Panc1 (cell line): Measurements from ENCODE around the gene RSPH1. TPM values are rescaled to one million over a fixed set of nuclear protein-coding genes. Genes with fewer than 3 reads are reported as not detected.

ENCODE experiments used
- ATAC-seq: fragments of 200-7000 bp; cut with Tn5 transposase; 2 replicates; pipeline ENCODE4 v1.9.1; 2020; ENCODE audit warnings: mild to moderate bottlenecking, moderate library complexity
- BruUV-seq: library from RNA; stranded (reverse); fragments of 400-500 nt; replicated peaks from 2 replicates; lab custom pipeline; 2021; lab: Mats Ljungman, UMichigan
- CTCF ChIA-PET: fragments of 300-600 bp; sonication (Branson Sonifier 250); formaldehyde crosslinking; loops from one replicate; lab custom pipeline; 2022; ENCODE audit warnings: antibody characterized with exemption; lab: Charles Lee
- POLR2A ChIA-PET: fragments of 300-600 bp; sonication (Branson Sonifier 250); formaldehyde crosslinking; loops from one replicate; lab custom pipeline; 2022; ENCODE audit warnings: antibody characterized with exemption; lab: Charles Lee
- DNase-seq: peaks from one replicate; pipeline ENCODE4 v3.0.0-alpha.2; 2010; ENCODE audit warnings: low read depth, low spot score
- H3K27ac ChIP-seq: 2 replicates; pipeline ENCODE4 v1.5.1; 2011; ENCODE audit warnings: mild to moderate bottlenecking, low read length, inconsistent platforms
- H3K27me3 ChIP-seq: fragments of 200-500 bp; sonication (Bioruptor generic); 2 replicates; pipeline ENCODE4 v1.6.0; 2014; ENCODE audit warnings: low read length, inconsistent platforms; ENCODE audit not compliant: control insufficient read depth, insufficient read depth
- H3K36me3 ChIP-seq: fragments of 200-500 bp; sonication (Bioruptor generic); 2 replicates; pipeline ENCODE4 v1.5.1; 2014; ENCODE audit warnings: inconsistent platforms, mild to moderate bottlenecking, low read length, moderate library complexity; ENCODE audit not compliant: control insufficient read depth, insufficient read depth
- H3K4me1 ChIP-seq: 2 replicates; pipeline ENCODE4 v1.5.1; 2011; ENCODE audit warnings: inconsistent platforms, mild to moderate bottlenecking, low read length, moderate library complexity; ENCODE audit not compliant: control insufficient read depth, insufficient read depth
- H3K4me3 ChIP-seq, 2 experiments: 2 replicates each; pipeline ENCODE4 v1.5.1; 2011 to 2012; ENCODE audit warnings: low read depth in 2 of 2, low read length in 2 of 2, mild to moderate bottlenecking in 2 of 2, inconsistent platforms in 1 of 2, moderate library complexity in 1 of 2
- H3K9me3 ChIP-seq: fragments of 200-500 bp; sonication (Bioruptor generic); 2 replicates; pipeline ENCODE4 v1.5.1; 2014; ENCODE audit warnings: low read depth, mild to moderate bottlenecking, inconsistent platforms, low read length, moderate library complexity; ENCODE audit not compliant: control insufficient read depth, insufficient read depth
- POLR2AphosphoS5 ChIP-seq: IDR thresholded peaks from 2 replicates; pipeline ENCODE4 v1.6.1; 2012; ENCODE audit warnings: mild to moderate bottlenecking, low read depth, low read length, moderate library complexity
- SIN3A ChIP-seq: IDR thresholded peaks from 2 replicates; pipeline ENCODE4 v1.6.1; 2012; ENCODE audit warnings: low read depth, mild to moderate bottlenecking, low read length, moderate library complexity, borderline replicate concordance; ENCODE audit not compliant: insufficient read depth
- TCF7L2 ChIP-seq: IDR thresholded peaks from 2 replicates; pipeline ENCODE4 v1.6.1; 2011; ENCODE audit warnings: mild to moderate bottlenecking, low read depth, low read length, inconsistent platforms
- in situ Hi-C: cut with HindIII; loops from 2 replicates; pipeline ENCODE4 v1.10.0; 2016; ENCODE audit warnings: low sequenced_read_pairs, low pct_unique_long_range_greater_than_20kb
- intact Hi-C: fragments of 100-400 bp; cut with micrococcal nuclease; formaldehyde crosslinking; loops from one replicate; pipeline ENCODE4 v1.10.0; 2022; ENCODE audit not compliant: unreplicated experiment
- total RNA-seq: library from RNA; stranded (reverse); gene quantifications from one replicate; pipeline ENCODE4 v1.2.1, GENCODE V29; 2021; ENCODE audit not compliant: unreplicated experiment
- TF ChIP-seq, protein P1 (sequence below): fragments of 450-650 bp; IDR thresholded peaks from 2 replicates; pipeline ENCODE4 v1.5.1; 2017; ENCODE audit warnings: mild to moderate bottlenecking
- TF ChIP-seq, protein P2 (sequence below), 2 experiments: IDR thresholded peaks; 2 replicates each; pipeline ENCODE4 v1.6.1; 2011 to 2012; ENCODE audit warnings: low read depth in 2 of 2, control low read depth in 1 of 2, low read length in 1 of 2, mild to moderate bottlenecking in 1 of 2, moderate library complexity in 1 of 2; ENCODE audit not compliant: insufficient read depth in 1 of 2

RSPH1 gene
- total RNA-seq, 1 experiment from 2014 or later = 0.46 TPM

DNA sequence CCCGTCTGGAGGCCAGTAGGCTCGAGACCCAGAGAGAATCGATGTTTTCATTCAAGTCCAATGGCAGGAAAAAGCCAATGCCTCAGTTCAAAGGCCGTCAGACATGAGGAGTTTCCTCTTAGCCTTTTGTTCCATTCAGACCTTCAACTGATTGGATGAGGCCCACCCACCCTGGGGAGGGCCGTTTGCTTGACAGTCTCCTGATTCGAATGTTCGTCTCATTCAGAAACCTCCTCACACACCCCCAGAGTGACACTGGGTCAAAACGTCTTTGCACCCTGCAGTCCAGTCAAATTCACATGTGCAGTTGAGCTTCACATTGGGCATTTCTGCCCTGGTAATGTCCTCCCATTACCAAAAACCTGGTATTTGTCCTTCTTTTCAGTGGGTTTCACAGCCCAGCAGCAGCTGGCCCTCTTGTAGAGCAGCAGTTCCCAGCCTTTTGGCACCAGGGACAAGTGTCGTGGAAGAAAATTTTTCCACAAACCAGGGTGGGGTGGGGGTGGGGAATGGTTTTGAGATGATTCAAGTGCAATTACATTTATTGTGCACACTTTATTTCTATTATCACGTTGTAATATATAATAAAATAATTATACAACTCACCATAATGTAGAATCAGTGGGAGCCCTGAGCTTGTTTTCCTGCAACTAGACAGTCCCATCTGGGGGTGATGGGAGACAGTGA lies 40.1 kb downstream of the RSPH1 start:
- POLR2A ChIA-PET = no interaction called here

DNA sequence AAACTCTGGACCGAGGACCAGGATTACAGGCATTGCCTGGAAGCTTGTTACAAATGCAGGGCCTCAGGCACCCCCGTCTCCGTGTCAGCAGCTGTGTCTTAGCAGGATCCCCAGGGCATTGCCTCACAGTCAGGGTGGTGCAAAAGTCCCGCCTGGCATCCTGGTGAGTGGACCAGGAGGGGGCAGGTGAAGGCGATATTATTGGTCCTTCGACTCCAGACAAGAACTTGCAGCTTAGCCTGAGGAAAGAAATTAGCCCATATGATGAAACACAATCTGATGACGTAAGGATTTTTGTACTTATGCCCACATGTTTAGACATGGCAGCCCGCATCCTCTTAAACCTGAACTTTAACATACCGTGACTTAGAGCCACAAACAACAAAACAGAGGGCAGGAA lies 40.8 kb downstream of the RSPH1 start:
- ChIA-PET CTCF (no interaction called here), POLR2A (no interaction called here)
- Histone ChIP-seq H3K27me3 (no peaks in the 10 kb centered on the region), H3K27ac (no peak overlapping the region), H3K9me3 (no peaks in the 10 kb centered on the region), H3K4me1 (no peaks in the 10 kb centered on the region), H3K4me3 (no peak overlapping the region), H3K36me3 (no peaks in the 10 kb centered on the region)
- intact Hi-C loops (no loop called here), in situ Hi-C loops (no loop called here)
- DNase-seq (no peak), ATAC-seq (no peak)
- no peak for TF ChIP-seq POLR2AphosphoS5
- TF ChIP-seq TCF7L2 = no peak
- TF ChIP-seq, protein P1, sequence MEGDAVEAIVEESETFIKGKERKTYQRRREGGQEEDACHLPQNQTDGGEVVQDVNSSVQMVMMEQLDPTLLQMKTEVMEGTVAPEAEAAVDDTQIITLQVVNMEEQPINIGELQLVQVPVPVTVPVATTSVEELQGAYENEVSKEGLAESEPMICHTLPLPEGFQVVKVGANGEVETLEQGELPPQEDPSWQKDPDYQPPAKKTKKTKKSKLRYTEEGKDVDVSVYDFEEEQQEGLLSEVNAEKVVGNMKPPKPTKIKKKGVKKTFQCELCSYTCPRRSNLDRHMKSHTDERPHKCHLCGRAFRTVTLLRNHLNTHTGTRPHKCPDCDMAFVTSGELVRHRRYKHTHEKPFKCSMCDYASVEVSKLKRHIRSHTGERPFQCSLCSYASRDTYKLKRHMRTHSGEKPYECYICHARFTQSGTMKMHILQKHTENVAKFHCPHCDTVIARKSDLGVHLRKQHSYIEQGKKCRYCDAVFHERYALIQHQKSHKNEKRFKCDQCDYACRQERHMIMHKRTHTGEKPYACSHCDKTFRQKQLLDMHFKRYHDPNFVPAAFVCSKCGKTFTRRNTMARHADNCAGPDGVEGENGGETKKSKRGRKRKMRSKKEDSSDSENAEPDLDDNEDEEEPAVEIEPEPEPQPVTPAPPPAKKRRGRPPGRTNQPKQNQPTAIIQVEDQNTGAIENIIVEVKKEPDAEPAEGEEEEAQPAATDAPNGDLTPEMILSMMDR = no peak
- TF ChIP-seq, protein P2, sequence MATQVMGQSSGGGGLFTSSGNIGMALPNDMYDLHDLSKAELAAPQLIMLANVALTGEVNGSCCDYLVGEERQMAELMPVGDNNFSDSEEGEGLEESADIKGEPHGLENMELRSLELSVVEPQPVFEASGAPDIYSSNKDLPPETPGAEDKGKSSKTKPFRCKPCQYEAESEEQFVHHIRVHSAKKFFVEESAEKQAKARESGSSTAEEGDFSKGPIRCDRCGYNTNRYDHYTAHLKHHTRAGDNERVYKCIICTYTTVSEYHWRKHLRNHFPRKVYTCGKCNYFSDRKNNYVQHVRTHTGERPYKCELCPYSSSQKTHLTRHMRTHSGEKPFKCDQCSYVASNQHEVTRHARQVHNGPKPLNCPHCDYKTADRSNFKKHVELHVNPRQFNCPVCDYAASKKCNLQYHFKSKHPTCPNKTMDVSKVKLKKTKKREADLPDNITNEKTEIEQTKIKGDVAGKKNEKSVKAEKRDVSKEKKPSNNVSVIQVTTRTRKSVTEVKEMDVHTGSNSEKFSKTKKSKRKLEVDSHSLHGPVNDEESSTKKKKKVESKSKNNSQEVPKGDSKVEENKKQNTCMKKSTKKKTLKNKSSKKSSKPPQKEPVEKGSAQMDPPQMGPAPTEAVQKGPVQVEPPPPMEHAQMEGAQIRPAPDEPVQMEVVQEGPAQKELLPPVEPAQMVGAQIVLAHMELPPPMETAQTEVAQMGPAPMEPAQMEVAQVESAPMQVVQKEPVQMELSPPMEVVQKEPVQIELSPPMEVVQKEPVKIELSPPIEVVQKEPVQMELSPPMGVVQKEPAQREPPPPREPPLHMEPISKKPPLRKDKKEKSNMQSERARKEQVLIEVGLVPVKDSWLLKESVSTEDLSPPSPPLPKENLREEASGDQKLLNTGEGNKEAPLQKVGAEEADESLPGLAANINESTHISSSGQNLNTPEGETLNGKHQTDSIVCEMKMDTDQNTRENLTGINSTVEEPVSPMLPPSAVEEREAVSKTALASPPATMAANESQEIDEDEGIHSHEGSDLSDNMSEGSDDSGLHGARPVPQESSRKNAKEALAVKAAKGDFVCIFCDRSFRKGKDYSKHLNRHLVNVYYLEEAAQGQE (IDR thresholded peaks at IDR 0.05; ENCODE audit: insufficient read depth in 1 of 2, low read depth in 2 of 2, low read length in 1 of 2) = no peak
- no peak for TF ChIP-seq SIN3A
- BruUV-seq = no TSS peak

More for the DNA sequence above, 40.1 kb downstream of the RSPH1 start:
- Histone ChIP-seq H3K4me1 (no peaks in the 10 kb centered on the region), H3K4me3 (no peak overlapping the region), H3K36me3 (no peaks in the 10 kb centered on the region), H3K27ac (no peak overlapping the region), H3K9me3 (no peaks in the 10 kb centered on the region), H3K27me3 (no peaks in the 10 kb centered on the region)
- CTCF ChIA-PET = no interaction called here
- no TSS peak for BruUV-seq
- intact Hi-C loops (no loop called here), in situ Hi-C loops (no loop called here)
- TF ChIP-seq POLR2AphosphoS5 (no peak), TCF7L2 (no peak), SIN3A (no peak)
- TF ChIP-seq, protein P2 (IDR thresholded peaks at IDR 0.05; ENCODE audit: insufficient read depth in 1 of 2, low read depth in 2 of 2, low read length in 1 of 2) = no peak
- ATAC-seq = no peak
- no peak for DNase-seq
